OCI-LY7 (cell line): ENCODE results near the gene TOLLIP.

Experiments used
- EZH2phosphoT487 ChIP-seq: fragments of 200-600 bp; sonication (generic); IDR thresholded peaks from 2 replicates; pipeline ENCODE4 v1.6.1; 2018; ENCODE audit warnings: low read depth, borderline replicate concordance, mild to moderate bottlenecking, mixed run types, antibody characterized with exemption, low read length, moderate library complexity, mixed read lengths
- TF ChIP-seq, protein P1 (sequence below): fragments of 200-600 bp; sonication (generic); conservative IDR thresholded peaks from 2 replicates; pipeline ENCODE4 v1.5.1; 2014; ENCODE audit warnings: mild to moderate bottlenecking, antibody characterized with exemption, low read length, moderate library complexity, mixed read lengths

DNA sequence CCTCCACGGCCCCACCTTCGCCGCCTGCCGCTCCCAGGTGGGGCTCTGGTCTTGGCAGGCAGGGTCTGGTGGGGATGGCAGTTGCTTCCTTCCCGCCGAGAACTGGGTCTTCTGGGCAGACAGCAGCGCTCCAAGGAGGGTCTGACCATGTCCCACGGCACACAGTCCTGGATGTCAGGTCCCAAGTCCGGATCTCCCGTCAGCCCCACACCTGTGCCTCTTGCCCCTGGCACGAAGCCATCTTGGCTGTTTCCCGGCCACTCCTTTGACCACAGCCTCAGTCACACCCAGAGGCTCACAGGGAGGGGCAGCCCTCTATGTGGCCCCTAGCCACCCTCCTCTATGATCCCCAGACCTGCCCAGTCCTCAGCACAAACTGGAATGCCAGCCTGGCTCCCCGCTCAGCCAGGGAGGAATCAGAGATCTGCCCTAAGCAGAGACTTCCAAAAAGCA is 72.3 kb downstream of the TOLLIP start:
- TF ChIP-seq, protein P1, sequence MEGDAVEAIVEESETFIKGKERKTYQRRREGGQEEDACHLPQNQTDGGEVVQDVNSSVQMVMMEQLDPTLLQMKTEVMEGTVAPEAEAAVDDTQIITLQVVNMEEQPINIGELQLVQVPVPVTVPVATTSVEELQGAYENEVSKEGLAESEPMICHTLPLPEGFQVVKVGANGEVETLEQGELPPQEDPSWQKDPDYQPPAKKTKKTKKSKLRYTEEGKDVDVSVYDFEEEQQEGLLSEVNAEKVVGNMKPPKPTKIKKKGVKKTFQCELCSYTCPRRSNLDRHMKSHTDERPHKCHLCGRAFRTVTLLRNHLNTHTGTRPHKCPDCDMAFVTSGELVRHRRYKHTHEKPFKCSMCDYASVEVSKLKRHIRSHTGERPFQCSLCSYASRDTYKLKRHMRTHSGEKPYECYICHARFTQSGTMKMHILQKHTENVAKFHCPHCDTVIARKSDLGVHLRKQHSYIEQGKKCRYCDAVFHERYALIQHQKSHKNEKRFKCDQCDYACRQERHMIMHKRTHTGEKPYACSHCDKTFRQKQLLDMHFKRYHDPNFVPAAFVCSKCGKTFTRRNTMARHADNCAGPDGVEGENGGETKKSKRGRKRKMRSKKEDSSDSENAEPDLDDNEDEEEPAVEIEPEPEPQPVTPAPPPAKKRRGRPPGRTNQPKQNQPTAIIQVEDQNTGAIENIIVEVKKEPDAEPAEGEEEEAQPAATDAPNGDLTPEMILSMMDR, result no peak
- no peak for TF ChIP-seq EZH2phosphoT487
